Measurements from ENCODE around the gene DNAL1. TPM values are rescaled to one million over a fixed set of nuclear protein-coding genes. Genes with fewer than 3 reads are reported as not detected.

DNAL1 gene
- total and polyA plus RNA-seq, 8 donors = 0.29 to 12.9 (median 7.7) TPM; not detected in 1

DNA sequence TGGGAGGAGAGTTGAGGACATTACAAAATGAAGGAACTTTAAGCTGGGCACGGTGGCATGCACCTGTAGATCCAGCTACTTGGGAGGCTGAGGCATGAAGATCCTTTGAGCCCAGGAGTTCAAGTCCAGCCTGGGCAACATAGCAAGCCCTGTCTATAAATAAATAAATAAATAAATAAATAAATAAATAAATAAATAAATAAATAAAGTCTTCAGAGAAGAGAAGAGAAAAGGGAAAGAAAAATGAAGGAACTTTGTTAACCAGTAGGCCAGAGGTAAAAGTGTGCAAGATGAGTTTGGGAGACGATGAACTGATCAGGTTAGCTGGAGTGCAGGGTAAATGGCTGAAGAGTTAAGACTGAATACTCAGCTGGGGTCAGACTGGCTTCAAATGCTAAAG, 49.3 kb downstream of the DNAL1 start:
- peaks cover 0 to 67% (median 51%) of the 10 kb centered on the region in 4 donors for H3K36me3 ChIP-seq
- no peaks in the 10 kb centered on the region for H3K9me3 ChIP-seq
- no peak overlapping the region for H3K27ac ChIP-seq
- 93 to 100% (median 99%) methylated on average over 2 of the region's 2 CpGs for WGBS, 5 donors
- no peak for TF ChIP-seq EP300 (IDR thresholded peaks at IDR 0.05)
- TF ChIP-seq, protein P1, sequence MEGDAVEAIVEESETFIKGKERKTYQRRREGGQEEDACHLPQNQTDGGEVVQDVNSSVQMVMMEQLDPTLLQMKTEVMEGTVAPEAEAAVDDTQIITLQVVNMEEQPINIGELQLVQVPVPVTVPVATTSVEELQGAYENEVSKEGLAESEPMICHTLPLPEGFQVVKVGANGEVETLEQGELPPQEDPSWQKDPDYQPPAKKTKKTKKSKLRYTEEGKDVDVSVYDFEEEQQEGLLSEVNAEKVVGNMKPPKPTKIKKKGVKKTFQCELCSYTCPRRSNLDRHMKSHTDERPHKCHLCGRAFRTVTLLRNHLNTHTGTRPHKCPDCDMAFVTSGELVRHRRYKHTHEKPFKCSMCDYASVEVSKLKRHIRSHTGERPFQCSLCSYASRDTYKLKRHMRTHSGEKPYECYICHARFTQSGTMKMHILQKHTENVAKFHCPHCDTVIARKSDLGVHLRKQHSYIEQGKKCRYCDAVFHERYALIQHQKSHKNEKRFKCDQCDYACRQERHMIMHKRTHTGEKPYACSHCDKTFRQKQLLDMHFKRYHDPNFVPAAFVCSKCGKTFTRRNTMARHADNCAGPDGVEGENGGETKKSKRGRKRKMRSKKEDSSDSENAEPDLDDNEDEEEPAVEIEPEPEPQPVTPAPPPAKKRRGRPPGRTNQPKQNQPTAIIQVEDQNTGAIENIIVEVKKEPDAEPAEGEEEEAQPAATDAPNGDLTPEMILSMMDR (IDR thresholded peaks at IDR 0.05) = no peak
- no peak for TF ChIP-seq POLR2AphosphoS5 (IDR thresholded peaks at IDR 0.05)
- TF ChIP-seq POLR2A (IDR thresholded peaks at IDR 0.05) = no peak
- H3K4me1 ChIP-seq = peaks cover 0 to 9% (median 0%) of the 10 kb centered on the region in 4 donors
- H3K4me3 ChIP-seq = no peak overlapping the region
- DNase-seq = no peak
- intact Hi-C loops (cut with DNase I; ENCODE audit: low total_unique reads) = no loop called here
- H3K27me3 ChIP-seq = no peaks in the 10 kb centered on the region

DNA sequence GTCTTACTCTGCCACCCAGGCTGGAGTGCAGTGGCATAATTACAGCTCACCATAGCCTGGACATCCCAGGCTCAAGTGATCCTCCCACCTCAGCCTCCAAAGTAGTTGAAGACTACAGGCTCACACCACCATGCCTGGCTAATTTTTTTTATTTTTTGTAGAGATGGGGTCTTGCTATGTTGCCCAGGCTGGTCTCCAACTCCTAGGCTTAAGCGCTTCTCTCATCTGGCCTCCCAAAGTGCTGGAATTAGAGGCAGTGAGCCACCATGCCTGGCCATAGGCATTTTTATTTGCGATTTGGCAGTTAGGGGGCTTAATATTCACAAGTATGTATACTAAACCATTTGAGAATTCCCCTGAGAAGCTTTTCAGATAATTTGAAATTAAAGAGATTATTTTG, 50.3 kb downstream of the DNAL1 start:
- H3K9me3 ChIP-seq = no peaks in the 10 kb centered on the region
- TF ChIP-seq POLR2A (IDR thresholded peaks at IDR 0.05) (no peak), EP300 (IDR thresholded peaks at IDR 0.05) (no peak), POLR2AphosphoS5 (IDR thresholded peaks at IDR 0.05) (no peak)
- TF ChIP-seq, protein P1 (IDR thresholded peaks at IDR 0.05) = no peak
- no peaks in the 10 kb centered on the region for H3K27me3 ChIP-seq
- H3K4me1 ChIP-seq = peaks cover 0 to 9% (median 0%) of the 10 kb centered on the region in 4 donors
- intact Hi-C loops (cut with DNase I; ENCODE audit: low total_unique reads) = no loop called here
- 81 to 100% (median 97%) methylated on average over 2 of the region's 2 CpGs for WGBS, 5 donors
- H3K27ac ChIP-seq = no peak overlapping the region
- peaks cover 0 to 57% (median 41%) of the 10 kb centered on the region in 4 donors for H3K36me3 ChIP-seq
- DNase-seq = no peak
- H3K4me3 ChIP-seq = no peak overlapping the region

DNA sequence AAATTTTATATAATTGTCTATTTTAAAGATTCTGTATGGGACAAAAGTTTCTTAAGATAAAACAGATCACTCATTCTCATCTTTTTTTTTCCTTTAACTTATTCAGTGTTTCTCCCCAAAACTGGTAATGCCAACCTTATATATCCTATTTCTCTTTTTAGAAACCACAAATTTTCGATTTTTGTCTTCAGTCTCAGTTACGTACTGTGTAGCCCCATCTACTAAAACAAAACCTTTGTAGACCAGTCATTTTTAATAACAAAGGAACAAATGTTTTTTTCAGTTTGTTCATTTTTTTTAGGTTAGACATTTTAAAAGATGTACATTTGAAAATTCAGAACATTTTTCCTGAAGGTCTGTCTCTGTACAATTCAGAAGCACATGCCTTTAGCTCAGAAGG, 51.2 kb downstream of the DNAL1 start:
- intact Hi-C loops (cut with DNase I; ENCODE audit: low total_unique reads) = no loop called here

DNA sequence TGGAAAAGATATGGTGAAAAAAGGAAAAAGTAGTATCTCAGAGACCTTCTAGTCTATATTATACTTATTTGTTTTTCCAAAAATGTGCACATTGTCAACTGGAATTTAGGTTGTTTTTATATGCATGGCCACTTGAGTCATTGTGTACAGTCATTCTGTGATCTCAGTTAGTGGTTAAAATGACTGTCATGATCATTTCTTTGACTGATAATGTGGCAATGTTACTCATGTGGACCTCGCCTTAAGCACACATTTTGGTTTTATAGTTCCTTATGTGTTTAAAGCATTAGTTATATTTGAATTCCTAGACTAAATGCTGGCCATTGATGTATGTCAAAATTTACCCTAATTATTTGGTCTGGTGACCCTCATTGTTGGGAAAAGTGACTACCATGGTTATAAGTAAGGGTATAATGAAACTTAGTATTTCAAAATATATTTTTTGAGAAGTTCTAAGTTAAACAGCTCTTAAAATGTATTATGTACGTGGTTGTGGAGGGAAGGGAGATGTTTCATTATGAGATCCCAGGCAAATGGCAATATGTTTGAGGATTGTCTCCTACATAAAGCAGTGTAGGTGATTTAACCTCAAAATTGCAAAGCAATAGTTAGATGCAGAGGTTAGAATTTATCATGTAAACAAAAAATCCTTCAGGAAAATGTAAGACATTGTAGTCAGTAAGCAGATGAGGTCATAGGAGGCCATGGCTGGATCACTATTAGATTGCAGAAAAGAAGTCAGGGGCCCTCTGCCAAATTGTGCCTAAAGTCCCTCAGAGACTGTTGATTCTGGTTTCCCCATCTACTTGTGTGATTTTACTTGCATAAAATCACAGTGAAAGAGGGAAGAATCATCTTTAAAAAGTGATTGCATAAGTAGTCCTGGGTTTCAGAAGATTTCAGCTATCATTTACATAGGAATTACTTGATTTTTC, 51.9 kb downstream of the DNAL1 start:
- peaks cover 0 to 40% (median 32%) of the 10 kb centered on the region in 4 donors for H3K36me3 ChIP-seq
- DNase-seq = peak in 1 of 2 donors; percentile 37
- H3K4me3 ChIP-seq = no peak overlapping the region
- 61 to 74% (median 67%) methylated on average over 2 of the region's 2 CpGs for WGBS, 5 donors
- intact Hi-C loops (cut with DNase I; ENCODE audit: low total_unique reads) = no loop called here
- peaks cover 0 to 9% (median 0%) of the 10 kb centered on the region in 4 donors for H3K4me1 ChIP-seq
- no peaks in the 10 kb centered on the region for H3K27me3 ChIP-seq
- no peak for TF ChIP-seq POLR2A (IDR thresholded peaks at IDR 0.05)
- no peak for TF ChIP-seq POLR2AphosphoS5 (IDR thresholded peaks at IDR 0.05)
- TF ChIP-seq, protein P1 (IDR thresholded peaks at IDR 0.05) = no peak
- TF ChIP-seq EP300 (IDR thresholded peaks at IDR 0.05) = no peak
- peak overlapping the region in 2 of 5 donors; percentile 13 to 60 for H3K27ac ChIP-seq
- no peaks in the 10 kb centered on the region for H3K9me3 ChIP-seq

More for the DNA sequence above, 51.2 kb downstream of the DNAL1 start:
- Histone ChIP-seq H3K9me3 (no peaks in the 10 kb centered on the region), H3K4me1 (peaks cover 0 to 9% (median 0%) of the 10 kb centered on the region in 4 donors), H3K36me3 (peaks cover 0 to 48% (median 35%) of the 10 kb centered on the region in 4 donors), H3K4me3 (no peak overlapping the region), H3K27me3 (no peaks in the 10 kb centered on the region), H3K27ac (peak overlapping the region in 1 of 5 donors; percentile 7)
- DNase-seq = no peak
- WGBS, 5 donors = 83 to 96% (median 88%) methylated on average over 2 of the region's 2 CpGs
- TF ChIP-seq POLR2AphosphoS5 (IDR thresholded peaks at IDR 0.05) (no peak), POLR2A (IDR thresholded peaks at IDR 0.05) (no peak), EP300 (IDR thresholded peaks at IDR 0.05) (no peak)
- TF ChIP-seq, protein P1 (IDR thresholded peaks at IDR 0.05) = no peak
